ENCODE measurements around the gene RXRA.

DNA sequence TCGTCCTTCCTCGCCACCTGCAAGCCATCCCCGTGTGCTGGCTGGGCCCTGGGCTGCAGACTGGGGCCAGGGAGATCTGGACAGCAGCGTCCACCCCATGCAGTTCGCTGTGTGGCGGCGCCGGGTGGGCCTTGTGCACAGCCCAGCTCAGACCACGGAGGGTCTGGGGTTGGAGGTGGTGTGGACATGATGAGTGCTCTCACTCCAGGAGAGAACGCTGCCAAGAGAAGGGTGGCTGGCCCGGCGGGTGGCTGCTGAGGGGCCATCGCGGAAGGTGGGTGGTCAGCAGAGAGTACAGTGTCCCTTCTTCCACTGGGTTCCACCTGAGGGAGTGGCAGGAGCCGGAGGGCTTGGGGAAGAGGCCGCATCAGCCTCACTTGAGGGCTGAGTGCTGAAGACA lies 44.4 kb downstream of the RXRA start:
- TF ChIP-seq, protein P1, sequence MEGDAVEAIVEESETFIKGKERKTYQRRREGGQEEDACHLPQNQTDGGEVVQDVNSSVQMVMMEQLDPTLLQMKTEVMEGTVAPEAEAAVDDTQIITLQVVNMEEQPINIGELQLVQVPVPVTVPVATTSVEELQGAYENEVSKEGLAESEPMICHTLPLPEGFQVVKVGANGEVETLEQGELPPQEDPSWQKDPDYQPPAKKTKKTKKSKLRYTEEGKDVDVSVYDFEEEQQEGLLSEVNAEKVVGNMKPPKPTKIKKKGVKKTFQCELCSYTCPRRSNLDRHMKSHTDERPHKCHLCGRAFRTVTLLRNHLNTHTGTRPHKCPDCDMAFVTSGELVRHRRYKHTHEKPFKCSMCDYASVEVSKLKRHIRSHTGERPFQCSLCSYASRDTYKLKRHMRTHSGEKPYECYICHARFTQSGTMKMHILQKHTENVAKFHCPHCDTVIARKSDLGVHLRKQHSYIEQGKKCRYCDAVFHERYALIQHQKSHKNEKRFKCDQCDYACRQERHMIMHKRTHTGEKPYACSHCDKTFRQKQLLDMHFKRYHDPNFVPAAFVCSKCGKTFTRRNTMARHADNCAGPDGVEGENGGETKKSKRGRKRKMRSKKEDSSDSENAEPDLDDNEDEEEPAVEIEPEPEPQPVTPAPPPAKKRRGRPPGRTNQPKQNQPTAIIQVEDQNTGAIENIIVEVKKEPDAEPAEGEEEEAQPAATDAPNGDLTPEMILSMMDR (IDR thresholded peaks at IDR 0.05): no peak
- no peak for TF ChIP-seq POLR2A (IDR thresholded peaks at IDR 0.05)
- TF ChIP-seq POLR2AphosphoS5 (IDR thresholded peaks at IDR 0.05): no peak
